ENCODE results near the gene GPLD1.

- no peak for TF ChIP-seq EZH2 (IDR thresholded peaks at IDR 0.05; ENCODE audit: borderline replicate concordance, low read length)
- no peak for TF ChIP-seq CTCF (conservative IDR thresholded peaks at IDR 0.05 in 1 of 2, IDR thresholded peaks at IDR 0.05 in 1 of 2; ENCODE audit: extremely low read depth in 1 of 2, insufficient read depth in 1 of 2, low read depth in 1 of 2, low read length in 2 of 2)
Measured at GRCh38 chr6:24455061-24455460, 34.3 kb downstream of the GPLD1 start.

Data from mammary epithelial cell (primary cell).